Mucosa of rectum (tissue), 2 donors: Measurements from ENCODE around the gene ARL5B.
"Not testable (repeated sequence)": the region's sequence is repeated elsewhere in the genome, so short reads cannot be mapped to it uniquely, and the experiment has no call there.

Experiments used
- H3K27ac ChIP-seq, 2 donors: one replicate each; pipeline ENCODE4 v1.7.0; 2013; ENCODE audit warnings: inconsistent platforms in 2 of 2, low read depth in 2 of 2, low read length in 2 of 2
- H3K27me3 ChIP-seq, 2 donors: one replicate each; pipeline ENCODE4 v1.7.0; 2013; ENCODE audit warnings: low read length in 2 of 2; ENCODE audit not compliant: control insufficient read depth in 2 of 2, insufficient read depth in 2 of 2
- H3K36me3 ChIP-seq, 2 donors: one replicate each; pipeline ENCODE4 v1.7.0; 2013; ENCODE audit warnings: low read length in 2 of 2; ENCODE audit not compliant: control insufficient read depth in 2 of 2, insufficient read depth in 2 of 2
- H3K4me1 ChIP-seq, 2 donors: one replicate each; pipeline ENCODE4 v1.7.0; 2013; ENCODE audit warnings: low read length in 2 of 2, mild to moderate bottlenecking in 1 of 2; ENCODE audit not compliant: control insufficient read depth in 2 of 2, insufficient read depth in 2 of 2
- H3K4me3 ChIP-seq, 2 donors: one replicate each; pipeline ENCODE4 v1.7.0; 2013; ENCODE audit warnings: low read length in 2 of 2
- H3K9ac ChIP-seq, 2 donors: one replicate each; pipeline ENCODE4 v1.7.0; 2013; ENCODE audit warnings: low read length in 2 of 2, low read depth in 1 of 2, mild to moderate bottlenecking in 1 of 2
- H3K9me3 ChIP-seq, 2 donors: one replicate each; pipeline ENCODE4 v1.7.0; 2013; ENCODE audit warnings: low read length in 2 of 2; ENCODE audit not compliant: control insufficient read depth in 2 of 2
- donor health status: healthy.
- donor health status: Normal muscosa, but diverticular disease.

Gene ARL5B

GRCh38 chr10:18632500-18632899, 26.7 kb upstream of the ARL5B start:
- H3K36me3 ChIP-seq, H3K9ac ChIP-seq, H3K27ac ChIP-seq, H3K27me3 ChIP-seq, H3K9me3 ChIP-seq, H3K4me3 ChIP-seq, H3K4me1 ChIP-seq: not testable (repeated sequence)

GRCh38 chr10:18635995-18636394, 23.2 kb upstream of the ARL5B start:
- Histone ChIP-seq H3K9me3 (no peaks in the 10 kb centered on the region), H3K4me3 (no peak overlapping the region), H3K36me3 (no peaks in the 10 kb centered on the region), H3K4me1 (peaks cover 0 to 3% of the 10 kb centered on the region in 2 donors), H3K27ac (no peak overlapping the region), H3K9ac (no peak overlapping the region), H3K27me3 (no peaks in the 10 kb centered on the region)

- not testable (repeated sequence) for H3K36me3 ChIP-seq, H3K9me3 ChIP-seq, H3K4me3 ChIP-seq, H3K27me3 ChIP-seq, H3K4me1 ChIP-seq, H3K27ac ChIP-seq, H3K9ac ChIP-seq
Observed at GRCh38 chr10:18637400-18637799, 21.8 kb upstream of the ARL5B start.

- not testable (repeated sequence) for H3K9ac ChIP-seq, H3K36me3 ChIP-seq, H3K27me3 ChIP-seq, H3K9me3 ChIP-seq, H3K4me1 ChIP-seq, H3K27ac ChIP-seq, H3K4me3 ChIP-seq
Observed at GRCh38 chr10:18639719-18640118, 19.5 kb upstream of the ARL5B start.

- Histone ChIP-seq H3K36me3 (peaks cover 3 to 5% of the 10 kb centered on the region in 2 donors), H3K9ac (no peak overlapping the region), H3K4me3 (no peak overlapping the region), H3K4me1 (peaks cover 6% of the 10 kb centered on the region in 2 donors), H3K27me3 (no peaks in the 10 kb centered on the region), H3K27ac (no peak overlapping the region), H3K9me3 (no peaks in the 10 kb centered on the region)
Observed at GRCh38 chr10:18647151-18647550, 12.1 kb upstream of the ARL5B start.

GRCh38 chr10:18647945-18648344, 11.3 kb upstream of the ARL5B start:
- no peak overlapping the region for H3K9ac ChIP-seq
- peaks cover 6% of the 10 kb centered on the region in 2 donors for H3K4me1 ChIP-seq
- no peak overlapping the region for H3K27ac ChIP-seq
- peaks cover 3 to 5% of the 10 kb centered on the region in 2 donors for H3K36me3 ChIP-seq
- no peak overlapping the region for H3K4me3 ChIP-seq
- H3K27me3 ChIP-seq, result no peaks in the 10 kb centered on the region
- no peaks in the 10 kb centered on the region for H3K9me3 ChIP-seq

- H3K4me1 ChIP-seq, result peaks cover 6% of the 10 kb centered on the region in 2 donors
- H3K9me3 ChIP-seq, result no peaks in the 10 kb centered on the region
- H3K27ac ChIP-seq, result no peak overlapping the region
- no peak overlapping the region for H3K4me3 ChIP-seq
- H3K36me3 ChIP-seq, result peaks cover 3 to 5% of the 10 kb centered on the region in 2 donors
- no peak overlapping the region for H3K9ac ChIP-seq
- H3K27me3 ChIP-seq, result no peaks in the 10 kb centered on the region
Observed at GRCh38 chr10:18649364-18649959, 9.8 kb upstream of the ARL5B start.

- Histone ChIP-seq H3K27ac (no peak overlapping the region), H3K27me3 (no peaks in the 10 kb centered on the region), H3K4me1 (peaks cover 6% of the 10 kb centered on the region in 2 donors), H3K9ac (peak overlapping the region; percentile 86 to 95), H3K4me3 (peak overlapping the region; percentile 79 to 90), H3K9me3 (no peaks in the 10 kb centered on the region), H3K36me3 (peaks cover 3 to 5% of the 10 kb centered on the region in 2 donors)
Observed at GRCh38 chr10:18650404-18650997, 8.7 kb upstream of the ARL5B start.

- Histone ChIP-seq H3K9ac (peak within 1 kb of the TSS; percentile 86 to 95), H3K9me3 (no peaks in the 10 kb centered on the region), H3K4me1 (peaks cover 6% of the 10 kb centered on the region in 2 donors), H3K27ac (peak within 1 kb of the TSS; percentile 91 to 95), H3K36me3 (no peaks in the 10 kb centered on the region), H3K27me3 (no peaks in the 10 kb centered on the region), H3K4me3 (peak within 1 kb of the TSS; percentile 79 to 90)
Observed at GRCh38 chr10:18651324-18652007, 7.8 kb upstream of the ARL5B start, which contains the start of gene NSUN6. Gene NSUN6 (minus strand): TSS chr10:18651587. CDS start chr10:18651203, 384 bp downstream.

- H3K9ac ChIP-seq, result no peak overlapping the region
- no peak overlapping the region for H3K4me3 ChIP-seq
- no peak overlapping the region for H3K27ac ChIP-seq
- no peaks in the 10 kb centered on the region for H3K36me3 ChIP-seq
- H3K4me1 ChIP-seq, result peaks cover 9% of the 10 kb centered on the region in 2 donors
- H3K9me3 ChIP-seq, result no peaks in the 10 kb centered on the region
- H3K27me3 ChIP-seq, result no peaks in the 10 kb centered on the region
Observed at GRCh38 chr10:18653112-18653511, 6.1 kb upstream of the ARL5B start.
